G401 (cell line): ENCODE measurements around the gene LHX8. TPM values are rescaled to one million over a fixed set of nuclear protein-coding genes. Genes with fewer than 3 reads are reported as not detected.
"Not testable (repeated sequence)": the region's sequence is repeated elsewhere in the genome, so short reads cannot be mapped to it uniquely, and the experiment has no call there.

Source experiments
- DNase-seq: peaks from one replicate; pipeline ENCODE4 v3.0.0-alpha.2; 2015; ENCODE audit warnings: low spot score
- in situ Hi-C: cut with HindIII; loops from 2 replicates; pipeline ENCODE4 v1.10.0; 2016; ENCODE audit warnings: low sequenced_read_pairs, mixed read lengths
- total RNA-seq: library from RNA; depleted of rRNA; stranded (reverse); fragments of >200 nt; shearing (Covaris generic); gene quantifications from 2 replicates; pipeline ENCODE4 v1.2.3, GENCODE V29; 2014; rRNA removed

Gene LHX8
- total RNA-seq = not detected in 2 replicates

GRCh38 chr1:75133750-75134646 lies at the start of gene LHX8:
TSS of gene LHX8 (plus strand) at chr1:75134388. CDS start at chr1:75136615, 2,227 bp downstream.
- DNase-seq = no peak
- in situ Hi-C loops = no loop called here

DNA sequence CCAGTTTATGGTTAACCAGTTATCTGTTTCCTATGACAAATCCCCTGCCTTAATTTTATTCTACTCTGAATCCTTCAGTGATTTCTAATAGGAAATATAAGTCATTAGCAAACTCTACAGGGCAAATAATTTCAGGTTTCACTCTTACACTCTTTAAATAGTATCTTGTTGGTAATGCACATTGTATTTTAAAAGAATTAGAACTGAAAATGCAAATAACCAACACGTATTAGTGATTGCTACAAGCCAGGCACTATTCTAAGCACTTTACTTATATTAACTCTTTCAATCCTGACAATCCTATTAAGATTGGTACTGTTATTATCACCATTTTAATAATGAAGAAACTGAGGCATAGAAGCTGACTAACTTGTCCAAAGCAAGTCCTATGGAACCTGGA lies 48.3 kb upstream of the LHX8 start:
- in situ Hi-C loops = no loop called here
- no peak for DNase-seq

- DNase-seq = no peak
- in situ Hi-C loops = no loop called here
Measured at GRCh38 chr1:75087278-75087677, 46.9 kb upstream of the LHX8 start.

- in situ Hi-C loops = no loop called here
- DNase-seq = no peak
Measured at GRCh38 chr1:75092141-75092540, 42.0 kb upstream of the LHX8 start.

- DNase-seq = no peak
- in situ Hi-C loops = no loop called here
Measured at GRCh38 chr1:75097654-75098053, 36.5 kb upstream of the LHX8 start.

GRCh38 chr1:75099581-75099980 lies 34.6 kb upstream of the LHX8 start:
- in situ Hi-C loops = no loop called here
- DNase-seq = no peak

GRCh38 chr1:75100481-75101092 lies 33.6 kb upstream of the LHX8 start:
- in situ Hi-C loops = no loop called here
- DNase-seq = no peak

DNA sequence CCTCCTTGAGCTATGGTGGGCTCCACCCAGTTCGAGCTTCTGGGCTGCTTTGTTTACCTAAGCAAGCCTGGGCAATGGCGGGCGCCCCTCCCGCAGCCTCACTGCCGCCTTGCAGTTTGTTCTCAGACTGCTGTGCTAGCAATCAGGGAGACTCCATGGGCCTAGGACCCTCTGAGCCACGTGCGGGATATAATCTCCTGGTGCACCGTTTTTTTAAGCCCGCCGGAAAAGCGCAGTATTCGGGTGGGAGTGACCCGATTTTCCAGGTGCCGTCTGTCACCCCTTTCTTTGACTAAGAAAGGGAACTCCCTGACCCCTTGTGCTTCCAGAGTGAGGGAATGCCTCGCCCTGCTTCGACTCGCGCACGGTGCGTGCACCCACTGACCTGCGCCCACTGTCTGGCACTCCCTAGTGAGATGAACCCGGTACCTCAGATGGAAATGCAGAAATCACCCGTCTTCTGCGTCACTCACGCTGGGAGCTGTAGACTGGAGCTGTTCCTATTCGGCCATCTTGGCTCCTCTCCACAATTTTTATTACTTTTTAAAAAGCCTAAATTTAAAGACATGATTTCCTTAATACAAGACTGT lies 21.7 kb upstream of the LHX8 start:
- in situ Hi-C loops, DNase-seq: not testable (repeated sequence)

DNA sequence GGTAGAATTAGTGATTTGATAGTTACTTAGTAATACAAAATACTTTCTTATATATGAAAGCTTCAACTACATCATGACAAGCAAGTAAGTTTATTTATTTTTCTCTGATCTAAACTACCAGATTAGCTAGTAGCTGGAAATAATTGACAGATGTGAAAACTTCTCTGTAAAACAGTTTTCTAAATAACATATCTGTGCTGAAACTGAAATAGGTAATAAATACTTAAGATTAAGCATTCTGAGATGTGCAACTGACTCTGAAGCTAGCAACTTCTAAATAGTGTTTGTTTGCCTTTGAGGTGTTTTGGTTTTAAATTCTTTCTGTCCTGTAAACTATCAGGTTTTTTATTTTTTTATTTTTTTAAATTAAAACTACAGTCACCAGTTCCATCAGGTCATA lies 18.5 kb upstream of the LHX8 start:
- DNase-seq = no peak
- in situ Hi-C loops = no loop called here

DNA sequence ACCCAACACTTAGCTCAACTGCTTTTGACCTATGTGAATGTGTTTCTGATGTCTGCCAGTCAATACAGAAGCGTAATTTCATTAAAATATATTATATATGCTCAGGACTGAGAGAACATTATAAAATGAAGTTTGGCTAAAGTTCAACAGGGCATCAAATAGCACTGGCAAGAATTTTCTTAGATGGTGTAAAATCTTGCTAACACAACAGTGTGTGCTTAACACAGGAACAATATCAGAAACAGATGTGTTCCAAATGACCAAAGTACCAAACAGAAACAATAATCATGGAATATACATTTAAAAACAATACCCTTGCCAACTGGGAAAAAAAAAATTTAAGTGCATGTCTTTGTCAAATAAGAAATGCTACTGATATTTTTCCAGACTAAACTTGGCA lies 10.4 kb upstream of the LHX8 start:
- in situ Hi-C loops = no loop called here

DNA sequence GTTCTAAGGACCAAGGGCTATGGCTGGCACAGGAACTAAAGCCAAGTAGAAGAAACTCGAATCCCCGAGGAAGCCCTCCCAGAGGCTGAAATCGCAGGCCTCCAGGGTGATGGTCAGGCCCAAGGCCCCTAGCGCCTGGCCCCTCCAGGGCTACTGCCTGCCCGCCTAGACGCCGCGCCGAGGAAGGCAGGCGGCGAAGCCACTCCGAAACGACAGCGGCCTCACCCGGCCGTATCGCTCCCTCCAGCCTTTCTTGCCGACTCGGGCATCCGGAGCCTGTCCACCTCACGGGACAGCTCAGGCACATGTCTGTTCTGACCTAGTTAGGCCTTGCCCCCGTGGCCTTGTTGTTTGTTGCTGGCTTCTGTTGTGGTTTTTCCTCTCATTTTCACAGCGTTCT lies 9.7 kb upstream of the LHX8 start:
- no peak for DNase-seq
- in situ Hi-C loops = no loop called here

More for the DNA sequence above, 10.4 kb upstream of the LHX8 start:
- DNase-seq = no peak

DNA sequence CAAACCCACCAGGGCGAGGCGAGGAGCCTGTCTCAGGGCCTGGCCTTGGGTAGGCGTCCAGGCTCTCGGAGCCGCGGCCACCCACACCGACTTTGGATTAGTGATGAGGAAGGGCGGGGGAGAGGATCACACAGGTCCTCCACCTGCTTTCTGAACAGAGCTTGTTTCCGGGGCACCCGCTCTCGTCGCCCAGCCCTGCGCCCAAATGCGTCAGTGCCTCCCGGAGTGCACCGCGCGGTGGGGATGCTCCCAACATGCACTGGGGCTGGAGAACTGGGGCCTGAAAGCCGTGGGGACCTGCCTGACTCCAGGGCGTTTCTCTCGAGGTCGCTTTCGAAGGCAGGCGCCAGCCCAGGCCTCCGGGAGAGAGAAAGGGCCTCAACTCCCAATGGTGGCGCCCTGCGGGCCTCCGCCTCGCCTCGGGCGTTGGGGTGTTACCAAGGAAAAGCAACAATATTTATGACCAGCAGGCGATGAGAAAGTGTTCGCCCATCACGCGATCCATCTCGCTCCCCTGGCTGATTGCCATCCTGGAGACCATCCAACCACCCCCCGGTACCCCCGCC lies 8.9 kb upstream of the LHX8 start:
- in situ Hi-C loops = no loop called here
- no peak for DNase-seq

DNA sequence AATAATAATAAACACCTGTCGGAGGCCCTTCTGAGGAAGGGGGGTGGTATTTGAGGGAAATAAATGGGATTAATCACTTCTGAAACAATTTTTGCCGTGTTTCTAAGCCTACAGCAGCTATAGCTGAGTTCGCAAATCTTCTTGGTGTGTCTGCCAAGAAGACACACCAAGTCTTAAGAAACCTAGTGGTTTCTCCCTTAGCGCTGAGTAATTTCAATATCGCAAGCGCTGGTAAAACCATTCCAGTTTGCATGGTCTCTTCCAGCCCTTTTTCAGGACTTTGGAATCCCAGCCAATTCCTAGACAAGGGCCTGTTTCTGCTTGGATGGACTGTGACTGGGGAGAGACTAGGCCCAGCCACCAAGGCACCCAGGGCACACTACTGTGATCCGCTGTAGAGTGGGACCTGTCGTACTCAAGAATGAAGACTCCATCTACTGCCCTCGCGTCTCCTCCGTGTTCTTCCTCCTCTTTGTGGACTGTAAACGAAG lies 7.5 kb upstream of the LHX8 start:
- in situ Hi-C loops = no loop called here
- no peak for DNase-seq

DNA sequence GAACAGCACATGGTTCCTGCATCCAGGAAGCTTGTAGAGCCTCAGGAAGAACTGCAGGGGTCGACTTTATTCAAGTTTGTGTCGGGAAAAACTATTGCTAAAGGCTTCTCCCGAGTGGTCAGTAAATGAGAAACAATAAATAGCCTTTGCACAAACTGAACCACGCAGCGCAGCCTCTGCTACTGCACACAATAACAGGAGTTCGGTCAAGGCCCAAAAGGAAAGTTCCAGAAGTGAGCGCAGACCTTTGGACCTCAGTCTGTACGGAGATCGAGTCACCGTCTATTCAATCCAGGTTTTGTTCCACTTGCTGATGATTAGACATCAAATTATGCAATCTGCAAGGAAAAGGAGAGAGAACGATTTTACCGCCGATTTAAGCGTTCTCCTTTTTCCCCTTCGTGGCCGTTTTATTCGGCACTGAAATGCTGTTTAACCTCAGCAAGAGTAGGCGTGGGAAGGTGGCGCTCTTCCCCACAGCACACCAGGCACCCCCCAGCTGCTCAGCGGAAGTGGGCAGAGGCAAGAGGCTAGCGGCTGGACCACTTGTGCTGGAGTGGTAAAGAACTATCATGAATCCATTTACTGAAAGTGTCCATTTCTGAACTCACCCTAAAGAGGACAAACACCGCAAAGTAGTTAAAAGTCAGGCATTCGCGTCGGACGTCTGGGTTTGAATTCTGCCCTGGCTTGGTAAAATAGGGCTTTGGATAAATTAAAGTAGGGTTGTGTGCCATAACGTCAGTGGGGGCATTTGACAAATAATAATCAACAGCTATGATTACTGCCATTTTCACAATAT lies 6.1 kb upstream of the LHX8 start:
- no peak for DNase-seq
- in situ Hi-C loops = no loop called here

DNA sequence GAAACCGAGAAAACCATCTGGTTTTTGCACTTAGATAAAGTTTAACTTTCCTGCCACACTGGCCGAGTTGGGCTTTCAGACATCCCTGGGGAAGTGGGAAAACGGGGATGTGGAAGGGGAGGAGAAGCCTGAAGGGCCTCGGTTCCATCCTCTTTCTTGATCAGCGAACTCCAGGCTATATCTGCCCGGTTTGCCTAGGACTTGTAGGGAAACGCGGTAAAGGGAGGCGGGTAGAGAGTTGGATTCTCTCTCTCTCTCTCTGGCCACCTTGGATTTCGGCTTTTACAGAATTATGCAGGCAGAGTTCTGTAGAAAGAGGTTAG lies 4.6 kb upstream of the LHX8 start:
- in situ Hi-C loops = no loop called here
- no peak for DNase-seq

DNA sequence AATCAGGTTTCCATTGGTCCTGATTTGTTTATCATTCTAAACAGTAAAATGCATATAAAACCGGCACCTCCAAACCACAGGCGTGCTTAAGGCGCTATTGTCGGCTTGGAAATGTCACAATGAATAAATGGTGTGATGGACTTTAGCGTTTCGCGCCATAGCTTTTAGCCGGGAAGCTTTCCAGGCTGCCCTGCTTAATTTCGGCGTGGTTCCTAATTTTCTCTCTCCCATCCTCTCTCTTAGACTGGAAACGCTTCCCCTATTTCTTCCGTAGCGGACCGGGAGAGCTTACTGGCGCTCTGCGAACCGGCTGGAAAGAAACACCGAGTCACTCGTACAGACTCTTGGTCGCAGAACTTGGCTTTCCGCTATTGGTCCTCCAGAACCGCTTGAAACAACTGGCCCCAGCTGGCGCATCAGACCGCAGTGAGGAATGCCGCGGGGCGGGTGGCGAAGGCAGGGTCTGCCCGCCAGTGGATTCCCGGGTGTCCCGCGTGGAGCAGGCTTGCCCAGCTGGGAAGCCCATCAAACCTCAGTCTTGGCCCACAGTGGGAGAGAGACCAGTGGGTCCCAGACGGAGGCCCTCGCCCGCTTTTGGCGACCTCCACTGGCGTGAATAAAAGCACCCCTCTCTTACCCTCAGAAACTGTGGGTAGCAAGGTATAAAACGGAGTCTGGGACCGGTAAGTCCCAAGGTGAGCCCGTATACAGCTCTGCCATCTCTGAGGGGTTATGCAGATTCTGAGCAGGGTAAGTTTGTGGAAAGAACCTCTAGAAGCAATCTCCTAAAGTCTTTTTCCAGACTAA lies 4.0 kb upstream of the LHX8 start:
- no peak for DNase-seq
- in situ Hi-C loops = no loop called here

- no peak for DNase-seq
Measured at GRCh38 chr1:75130865-75131564, 3.2 kb upstream of the LHX8 start.

More at GRCh38 chr1:75130865-75131564, 3.2 kb upstream of the LHX8 start:
- in situ Hi-C loops = no loop called here
